Neural cell (in vitro differentiated cells): ENCODE data around the gene BCL11B.

ENCODE experiments used
- CTCF ChIP-seq: fragments of 450-650 bp; IDR thresholded peaks from 2 replicates; pipeline ENCODE4 v1.5.1; 2014; ENCODE audit warnings: antibody characterized with exemption, mild to moderate bottlenecking, moderate library complexity; ENCODE audit not compliant: poor library complexity, severe bottlenecking
- EP300 ChIP-seq: fragments of 450-650 bp; conservative IDR thresholded peaks from 2 replicates; pipeline ENCODE4 v1.6.1; 2014; ENCODE audit warnings: antibody characterized with exemption, mild to moderate bottlenecking, moderate library complexity; ENCODE audit not compliant: poor library complexity, severe bottlenecking
- POLR2AphosphoS5 ChIP-seq: IDR thresholded peaks from 2 replicates; pipeline ENCODE4 v1.6.1; 2012
- REST ChIP-seq: IDR thresholded peaks from 2 replicates; pipeline ENCODE4 v1.6.1; 2012; ENCODE audit warnings: borderline replicate concordance
- TAF1 ChIP-seq: IDR thresholded peaks from 2 replicates; pipeline ENCODE4 v1.6.1; 2012; ENCODE audit warnings: low read depth

GRCh38 chr14:99316281-99317163, 44.5 kb upstream of the BCL11B start:
- no peak for TF ChIP-seq REST
- TF ChIP-seq CTCF: no peak
- TF ChIP-seq POLR2AphosphoS5: no peak
- TF ChIP-seq EP300: no peak
- TF ChIP-seq TAF1: no peak
